ENCODE measurements around the gene RFTN1.

The RFTN1 gene

GRCh38 chr3:16513141-16514020 lies at the start of gene RFTN1:
TSS of gene RFTN1 (minus strand) at chr3:16513699. CDS start at chr3:16493869, 19,830 bp downstream.
- DNase-seq: peak; percentile 46

- peak; percentile 50 for DNase-seq
Observed at GRCh38 chr3:16559653-16560365, 46.3 kb upstream of the RFTN1 start.

DNA sequence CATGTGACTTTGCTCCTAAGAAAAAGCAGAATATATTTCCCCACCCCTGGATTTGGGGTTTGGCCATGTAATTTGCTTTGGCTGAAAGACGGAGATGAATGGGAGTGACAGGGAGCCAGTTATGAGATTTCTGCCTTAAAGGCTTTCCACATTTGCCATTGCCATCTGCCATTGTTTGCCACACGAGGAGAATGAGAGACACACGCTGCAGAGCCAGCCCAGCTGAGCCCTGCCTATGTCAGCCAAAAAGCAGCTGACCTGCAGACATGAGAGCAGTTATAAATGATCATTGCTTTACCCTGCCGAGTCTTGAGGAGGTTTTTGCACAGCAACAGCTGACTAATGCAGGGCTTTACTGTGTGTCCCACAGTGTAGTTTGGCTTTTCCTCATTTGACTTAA lies 40.6 kb upstream of the RFTN1 start:
- no peak for DNase-seq

DNA sequence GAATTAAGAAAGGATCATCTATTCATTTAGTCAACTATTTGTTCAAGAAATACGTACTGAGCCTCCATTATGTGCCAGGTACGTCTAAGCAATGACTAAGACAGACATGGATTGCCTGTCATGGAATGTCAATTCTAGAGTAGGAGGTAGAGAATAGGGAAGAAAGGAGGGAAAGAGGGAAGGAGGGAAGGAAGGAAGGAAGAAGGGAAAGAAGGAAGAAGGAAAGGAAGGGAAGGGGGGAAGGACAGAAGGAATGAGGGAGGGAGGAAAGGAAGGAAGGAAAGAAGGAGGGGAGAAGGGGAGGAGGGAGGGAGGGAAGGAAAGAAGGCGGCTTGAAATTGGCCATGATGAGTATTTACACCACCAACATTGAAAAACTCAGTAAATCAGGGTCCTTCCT lies 39.3 kb upstream of the RFTN1 start:
- DNase-seq: no peak

DNA sequence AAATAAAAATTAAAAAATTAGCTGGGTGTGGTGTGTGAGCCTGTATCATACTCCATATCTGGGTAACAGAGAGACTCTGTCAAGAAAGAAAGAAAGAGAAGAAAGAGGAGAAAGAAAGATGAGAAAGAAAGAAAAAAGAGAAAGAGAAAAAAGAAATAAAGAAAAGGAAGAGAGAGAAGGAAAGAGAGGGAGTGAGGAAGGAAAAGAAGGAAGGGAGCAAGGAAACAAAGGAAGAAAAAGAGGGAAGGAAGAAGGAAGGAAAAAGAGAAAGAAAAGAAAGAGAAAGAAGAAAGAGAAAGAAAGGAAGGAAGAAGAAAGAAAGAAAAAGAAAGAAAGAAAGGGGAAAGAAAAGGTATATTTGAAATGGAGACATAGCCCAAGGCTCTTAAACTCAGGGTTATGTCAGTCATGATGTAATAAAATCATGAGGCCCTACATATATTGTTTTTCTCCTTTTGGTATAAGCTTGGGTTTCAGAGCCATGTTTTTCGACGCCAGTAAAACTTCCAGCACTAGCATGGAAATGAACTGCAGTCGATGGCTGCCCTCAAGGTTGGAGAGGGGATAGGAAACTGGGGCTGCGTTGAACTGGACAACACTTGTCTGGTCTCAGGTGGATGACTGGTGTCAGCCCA lies 38.0 kb upstream of the RFTN1 start:
- DNase-seq: no peak

DNA sequence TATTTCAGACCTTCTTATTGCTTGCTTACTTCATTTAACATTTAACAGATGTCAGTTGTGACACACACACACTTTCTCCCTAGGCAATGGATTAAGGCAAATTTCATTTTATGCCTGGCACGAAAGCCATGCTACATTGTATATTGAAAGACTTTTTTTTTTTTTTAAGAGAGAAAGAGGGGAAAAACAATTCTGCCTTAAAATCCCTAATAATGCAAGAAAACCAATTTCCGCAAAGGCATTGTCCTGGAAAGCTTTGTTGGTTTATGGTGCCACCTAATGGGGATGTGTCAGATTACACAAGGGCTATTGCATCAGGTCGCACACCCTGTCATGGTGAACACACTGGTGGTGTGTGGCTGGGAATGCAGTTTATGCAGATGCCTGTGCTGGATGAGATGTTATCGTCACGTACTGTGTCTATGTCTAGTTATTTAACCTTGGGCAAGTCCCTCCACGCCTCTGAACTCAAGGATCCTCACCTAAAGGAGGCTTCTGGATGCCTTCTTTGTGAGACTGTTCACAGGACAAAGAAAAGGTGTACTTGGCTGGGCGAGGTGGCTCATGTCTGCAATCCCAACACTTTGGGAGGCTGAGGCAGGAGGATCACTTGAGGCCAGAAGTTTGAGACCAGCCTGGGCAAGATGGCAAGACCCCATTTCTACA lies 37.3 kb upstream of the RFTN1 start:
- peak; percentile 86 for DNase-seq

- no peak for DNase-seq
Observed at GRCh38 chr3:16550305-16550675, 36.8 kb upstream of the RFTN1 start.

- no peak for DNase-seq
Observed at GRCh38 chr3:16548721-16549120, 35.2 kb upstream of the RFTN1 start.

DNA sequence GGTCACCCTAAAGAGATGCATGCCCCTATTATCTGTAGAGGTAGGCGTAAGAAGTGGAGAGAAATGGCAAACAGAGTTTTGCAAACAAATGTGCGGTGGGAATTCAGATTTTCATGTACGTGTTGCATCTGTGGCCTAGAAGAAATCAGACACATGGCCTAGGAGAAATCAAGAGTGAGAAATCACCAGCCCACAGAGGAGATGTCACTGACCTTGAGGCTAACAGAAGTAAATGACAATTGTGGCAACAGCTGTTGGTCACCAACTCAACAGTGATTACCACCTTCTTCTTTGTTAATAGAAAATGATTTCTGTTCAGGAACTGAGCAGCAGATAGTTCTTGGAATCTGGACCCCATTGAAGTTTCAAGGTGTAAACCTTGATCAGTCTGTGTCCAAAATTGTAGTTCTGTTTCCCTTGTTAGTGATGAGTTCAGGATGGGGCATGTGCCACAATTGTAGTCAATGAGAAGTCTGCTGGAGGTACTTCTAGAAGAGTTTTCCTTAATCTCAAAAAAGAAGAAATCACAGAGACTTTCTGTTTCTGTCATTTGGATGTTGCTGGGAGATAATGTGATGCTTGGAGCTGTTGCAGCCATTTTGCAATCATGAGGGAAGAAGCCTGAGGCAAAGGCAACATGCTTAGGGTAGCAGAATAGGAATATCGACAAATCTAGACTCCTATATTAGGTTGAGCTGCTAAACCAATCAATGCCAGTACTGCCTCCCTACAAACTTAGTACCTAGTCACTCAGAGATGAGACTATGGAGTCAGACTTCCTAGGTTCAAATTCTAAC lies 34.3 kb upstream of the RFTN1 start:
- DNase-seq: no peak

- no peak for DNase-seq
Observed at GRCh38 chr3:16546186-16547010, 32.9 kb upstream of the RFTN1 start.

DNA sequence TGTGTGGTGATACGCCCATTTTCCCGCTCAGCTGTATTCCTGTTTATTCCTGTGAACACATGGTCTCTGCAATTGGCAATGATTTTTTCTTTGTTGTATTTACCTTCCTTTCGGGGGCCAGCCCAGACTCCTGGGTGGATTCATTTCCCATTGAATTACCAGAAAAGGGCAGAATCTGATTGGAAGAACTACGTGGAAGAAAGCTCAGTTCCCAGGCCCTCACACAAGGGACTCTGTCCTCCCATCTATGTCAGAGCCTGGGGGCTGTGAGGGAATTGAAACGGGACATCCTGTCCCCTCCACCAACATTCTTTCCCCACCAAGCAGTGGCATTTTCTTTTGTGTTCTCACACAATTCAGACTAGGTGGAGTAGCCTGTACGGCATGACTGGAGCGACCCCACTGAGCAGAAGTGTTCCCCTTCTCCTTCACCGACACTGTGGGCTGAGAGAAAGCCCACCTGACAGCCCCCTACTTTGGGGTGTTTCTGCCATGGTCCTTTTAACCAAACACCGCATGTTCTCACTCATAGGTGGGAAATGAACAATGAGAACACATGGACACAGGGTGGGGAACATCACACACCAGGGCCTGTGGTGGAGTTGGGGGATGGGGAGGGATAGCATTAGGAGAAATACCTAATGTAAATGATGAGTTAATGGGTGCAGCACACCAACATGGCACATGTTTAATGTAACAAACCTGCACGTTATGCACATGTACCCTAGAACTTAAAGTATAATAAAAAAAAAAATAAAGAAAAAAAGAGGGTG lies 32.1 kb upstream of the RFTN1 start:
- DNase-seq: no peak

GRCh38 chr3:16543242-16543864 lies 29.9 kb upstream of the RFTN1 start:
- DNase-seq: no peak

DNA sequence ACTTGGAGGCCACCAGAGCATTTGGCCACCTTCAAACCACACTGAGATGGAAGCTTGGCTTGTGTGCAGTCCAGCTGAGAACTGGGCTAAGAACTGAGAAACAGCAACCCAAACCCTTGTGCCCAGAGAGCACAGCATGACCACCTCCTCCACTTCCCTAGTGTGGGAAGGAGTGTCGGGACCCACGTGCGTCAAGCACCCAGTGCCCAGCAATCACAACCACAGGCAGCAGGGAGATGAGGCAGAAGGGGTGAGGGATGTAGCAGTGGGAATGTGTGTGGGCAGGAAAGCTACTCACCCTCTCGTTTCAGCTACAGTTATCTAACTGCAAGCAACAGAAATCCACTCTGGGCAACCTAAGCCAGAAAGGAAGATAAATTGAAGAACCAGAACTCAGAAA lies 25.0 kb upstream of the RFTN1 start:
- DNase-seq: peak; percentile 21

DNA sequence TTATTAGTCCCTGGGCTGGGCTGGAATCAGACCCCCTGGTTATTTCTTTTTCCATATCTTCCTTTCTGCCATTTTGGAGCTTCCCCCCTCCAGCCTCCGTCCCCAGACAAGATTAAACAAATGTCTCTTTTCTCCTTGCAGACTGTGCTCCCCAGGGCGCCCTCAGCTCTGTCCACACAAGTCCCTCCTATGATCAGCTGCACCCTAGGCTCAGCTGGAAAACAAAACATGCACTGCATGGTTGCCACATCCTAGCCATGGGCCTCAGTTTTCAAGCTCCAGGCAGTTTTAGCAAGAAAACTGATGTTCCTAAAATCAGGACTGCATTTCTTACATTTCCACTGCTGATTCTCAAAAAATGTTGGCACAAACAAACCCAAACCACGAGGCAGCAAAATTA lies 23.5 kb upstream of the RFTN1 start:
- DNase-seq: no peak

GRCh38 chr3:16536344-16536663 lies 22.8 kb upstream of the RFTN1 start:
- DNase-seq: no peak

DNA sequence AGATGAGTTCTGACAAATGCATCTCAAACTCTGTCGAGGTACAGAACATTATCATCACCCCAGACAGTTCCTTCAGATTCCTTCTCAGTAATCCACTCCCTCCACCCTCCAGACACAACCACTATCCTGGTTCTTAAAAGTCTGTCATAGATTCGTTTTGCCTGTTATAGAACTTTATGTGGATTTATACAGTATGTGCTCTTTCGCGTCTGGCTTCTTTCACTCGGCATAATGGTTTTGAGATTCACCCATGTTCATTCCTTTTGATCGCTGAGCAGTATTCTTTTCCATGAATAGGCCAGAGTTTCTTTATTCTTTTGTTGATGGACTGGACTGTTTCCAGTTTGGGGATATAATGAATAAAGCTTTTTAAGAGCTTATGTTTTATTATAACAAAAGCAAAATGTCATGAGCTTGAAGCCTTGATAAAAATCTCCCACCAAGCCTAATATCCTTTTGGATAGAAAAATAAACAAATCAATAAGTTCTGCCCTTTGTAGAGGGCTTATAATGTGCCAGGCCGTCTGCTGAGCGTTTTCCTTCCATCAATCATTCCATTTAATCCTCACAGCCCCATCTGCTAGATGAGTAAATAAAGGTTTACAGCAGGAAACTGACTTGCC lies 21.3 kb upstream of the RFTN1 start:
- no peak for DNase-seq

DNA sequence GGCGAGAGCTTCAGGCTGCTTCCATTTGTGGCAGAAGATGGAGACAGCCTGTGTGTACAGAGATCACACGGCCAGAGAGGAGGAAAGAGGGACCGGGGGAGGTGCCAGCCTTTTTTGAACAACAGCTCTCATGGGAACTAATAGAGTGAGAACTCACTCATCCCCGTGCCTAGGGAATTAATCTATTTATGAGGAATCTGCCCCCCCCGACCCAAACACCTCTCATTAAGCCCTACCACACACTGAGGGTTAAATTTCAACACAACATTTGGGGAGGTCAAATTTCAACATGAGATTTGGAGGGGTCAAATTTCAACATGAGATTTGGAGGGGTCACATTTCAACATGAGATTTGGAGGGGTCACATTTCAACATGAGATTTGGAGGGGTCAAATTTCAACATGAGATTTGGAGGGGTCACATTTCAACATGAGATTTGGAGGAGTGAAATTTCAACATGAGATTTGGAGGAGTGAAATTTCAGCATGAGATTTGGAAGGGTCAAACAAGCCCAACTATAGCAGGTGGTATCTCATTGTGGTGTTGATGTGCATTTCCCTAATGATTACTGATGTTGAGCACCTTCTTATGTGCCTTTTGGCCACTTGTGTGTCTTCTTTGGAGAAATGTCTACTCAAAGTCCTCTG lies 20.6 kb upstream of the RFTN1 start:
- no peak for DNase-seq

- no peak for DNase-seq
Observed at GRCh38 chr3:16529264-16529663, 15.8 kb upstream of the RFTN1 start.

- no peak for DNase-seq
Observed at GRCh38 chr3:16528581-16528993, 15.1 kb upstream of the RFTN1 start.

Data from MV-4-11 (cell line).